Body of pancreas (tissue), 4 donors: ENCODE data around the gene ZNF586.

Source experiments
- POLR2A ChIP-seq, 3 donors: fragments of 450-650 bp; IDR thresholded peaks; one replicate each; pipeline ENCODE4 v1.6.1; 2016; ENCODE audit warnings: antibody characterized with exemption in 3 of 3, mild to moderate bottlenecking in 2 of 3
- TF ChIP-seq, protein P1 (sequence below), 7 experiments: fragments of 450-650 bp in 4 of 7; fragments of 200-600 bp in 3 of 7; sonication (generic) in 3 of 7; IDR thresholded peaks; one replicate each; pipeline ENCODE4 v1.5.1; 2016 to 2019; ENCODE audit warnings: antibody characterized with exemption in 7 of 7

DNA sequence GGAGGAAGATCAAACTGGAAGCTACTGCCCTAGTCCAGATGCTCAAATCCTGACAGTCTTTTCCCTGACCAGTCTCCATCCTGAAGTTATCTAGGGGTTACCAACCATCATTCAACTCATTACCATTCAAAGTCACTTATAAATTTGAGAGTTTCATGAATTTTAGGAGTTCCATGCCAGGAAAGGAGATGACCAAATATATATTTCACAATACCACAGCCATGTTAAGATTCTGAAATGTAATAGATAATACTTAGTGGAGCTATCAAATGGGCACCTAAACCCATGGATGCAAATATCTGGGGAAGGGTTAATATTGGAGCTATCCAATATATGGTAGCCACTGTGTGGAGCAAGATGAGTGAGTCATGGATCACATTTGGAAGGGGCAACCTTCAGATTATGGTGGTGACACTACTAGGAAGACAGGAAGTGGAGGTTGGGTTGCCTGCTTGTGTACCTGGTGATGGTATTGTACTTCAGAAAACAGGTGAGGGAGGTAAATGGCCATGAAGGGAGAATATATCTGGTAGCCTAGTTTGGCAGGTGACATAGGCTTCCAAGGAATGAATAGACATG, 18.7 kb downstream of the ZNF586 start:
- TF ChIP-seq, protein P1, sequence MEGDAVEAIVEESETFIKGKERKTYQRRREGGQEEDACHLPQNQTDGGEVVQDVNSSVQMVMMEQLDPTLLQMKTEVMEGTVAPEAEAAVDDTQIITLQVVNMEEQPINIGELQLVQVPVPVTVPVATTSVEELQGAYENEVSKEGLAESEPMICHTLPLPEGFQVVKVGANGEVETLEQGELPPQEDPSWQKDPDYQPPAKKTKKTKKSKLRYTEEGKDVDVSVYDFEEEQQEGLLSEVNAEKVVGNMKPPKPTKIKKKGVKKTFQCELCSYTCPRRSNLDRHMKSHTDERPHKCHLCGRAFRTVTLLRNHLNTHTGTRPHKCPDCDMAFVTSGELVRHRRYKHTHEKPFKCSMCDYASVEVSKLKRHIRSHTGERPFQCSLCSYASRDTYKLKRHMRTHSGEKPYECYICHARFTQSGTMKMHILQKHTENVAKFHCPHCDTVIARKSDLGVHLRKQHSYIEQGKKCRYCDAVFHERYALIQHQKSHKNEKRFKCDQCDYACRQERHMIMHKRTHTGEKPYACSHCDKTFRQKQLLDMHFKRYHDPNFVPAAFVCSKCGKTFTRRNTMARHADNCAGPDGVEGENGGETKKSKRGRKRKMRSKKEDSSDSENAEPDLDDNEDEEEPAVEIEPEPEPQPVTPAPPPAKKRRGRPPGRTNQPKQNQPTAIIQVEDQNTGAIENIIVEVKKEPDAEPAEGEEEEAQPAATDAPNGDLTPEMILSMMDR (IDR thresholded peaks at IDR 0.05): no peak
- no peak for TF ChIP-seq POLR2A (IDR thresholded peaks at IDR 0.05)
